HG02970 (cell line): ENCODE measurements around the gene F12.
"Not testable (repeated sequence)": the region's sequence is repeated elsewhere in the genome, so short reads cannot be mapped to it uniquely, and the experiment has no call there.

ENCODE experiments used
- ATAC-seq: cut with Tn5 transposase; IDR thresholded peaks from one replicate; pipeline ENCODE4 v1.9.1; 2021; ENCODE audit warnings: mild to moderate bottlenecking, moderate library complexity, moderate number of reproducible peaks; ENCODE audit not compliant: unreplicated experiment, low FRiP score

F12 gene

GRCh38 chr5:177419046-177419445 is 9.7 kb upstream of the F12 start:
- no peak for ATAC-seq

GRCh38 chr5:177417081-177417480 is 7.7 kb upstream of the F12 start:
- ATAC-seq, result not testable (repeated sequence)

- no peak for ATAC-seq
These were observed 5.1 kb upstream of the F12 start for GRCh38 chr5:177414481-177414880.

- peak; percentile 51 for ATAC-seq
These were observed 3.4 kb upstream of the F12 start for GRCh38 chr5:177412603-177413233.

GRCh38 chr5:177410575-177410974 is 1.2 kb upstream of the F12 start:
- no peak for ATAC-seq

- no peak for ATAC-seq
These were observed 3.6 kb downstream of the F12 start for GRCh38 chr5:177405805-177406204.

GRCh38 chr5:177405312-177405711 is 4.1 kb downstream of the F12 start:
- ATAC-seq, result no peak

GRCh38 chr5:177404641-177405179 is 4.7 kb downstream of the F12 start:
- ATAC-seq, result no peak

GRCh38 chr5:177403792-177404640 is 5.3 kb downstream of the F12 start:
- ATAC-seq, result peak; percentile 61

- ATAC-seq, result peak; percentile 22
These were observed 6.1 kb downstream of the F12 start for GRCh38 chr5:177403102-177403791.

- ATAC-seq, result no peak
These were observed 6.9 kb downstream of the F12 start for GRCh38 chr5:177402271-177403043.

GRCh38 chr5:177399997-177400868 is 9.1 kb downstream of the F12 start, which contains the start of gene PFN3:
Gene PFN3, minus strand, starts transcription at chr5:177400661. Its CDS starts 85 bp downstream, at chr5:177400576.
- no peak for ATAC-seq

GRCh38 chr5:177397875-177398390 is 11.4 kb downstream of the F12 start:
- ATAC-seq, result no peak

GRCh38 chr5:177396807-177397206 is 12.6 kb downstream of the F12 start:
- ATAC-seq, result no peak

- no peak for ATAC-seq
These were observed 13.3 kb downstream of the F12 start for GRCh38 chr5:177396078-177396477.

GRCh38 chr5:177393990-177394389 is 15.4 kb downstream of the F12 start:
- no peak for ATAC-seq

- no peak for ATAC-seq
These were observed 16.1 kb downstream of the F12 start for GRCh38 chr5:177393206-177393765.

GRCh38 chr5:177392765-177393164 is 16.6 kb downstream of the F12 start:
- no peak for ATAC-seq
